Heart left ventricle (tissue), 16 donors: ENCODE results near the gene LGALS3BP. TPM values are rescaled to one million over a fixed set of nuclear protein-coding genes. Genes with fewer than 3 reads are reported as not detected.

Source experiments
- ATAC-seq, 4 donors: fragments of 200-7000 bp; cut with Tn5 transposase; one replicate each; pipeline ENCODE4 v1.9.1; 2020 to 2022; ENCODE audit warnings: moderate library complexity in 4 of 4, mild to moderate bottlenecking in 3 of 4, moderate number of reproducible peaks in 1 of 4
- DNase-seq, 5 donors: peaks; one replicate each; pipeline ENCODE4 v3.0.0-alpha.2; 2020
- H3K27ac ChIP-seq, 12 donors: fragments of 200-600 bp; sonication (generic) in 4 of 12; one replicate each; pipeline versions ENCODE4 v1.5.0 to v1.8.0; 2016 to 2022; ENCODE audit warnings: mild to moderate bottlenecking in 2 of 12
- H3K27me3 ChIP-seq, 9 donors: fragments of 200-600 bp; sonication (generic) in 2 of 9; one replicate each; pipeline versions ENCODE4 v1.5.1 to v1.8.0; 2016 to 2022; ENCODE audit warnings: mild to moderate bottlenecking in 3 of 9
- H3K36me3 ChIP-seq, 9 donors: fragments of 200-600 bp; sonication (generic) in 2 of 9; one replicate each; pipeline versions ENCODE4 v1.5.0 to v1.8.0; 2018 to 2022; ENCODE audit warnings: mild to moderate bottlenecking in 2 of 9
- H3K4me1 ChIP-seq, 12 donors: fragments of 200-600 bp; sonication (generic) in 4 of 12; one replicate each; pipeline versions ENCODE4 v1.5.0 to v1.8.0; 2016 to 2022; ENCODE audit warnings: mild to moderate bottlenecking in 3 of 12
- H3K4me3 ChIP-seq, 12 donors: fragments of 200-600 bp; sonication (generic) in 4 of 12; one replicate each; pipeline versions ENCODE4 v1.5.0 to v1.8.0; 2017 to 2022; ENCODE audit warnings: mild to moderate bottlenecking in 9 of 12, moderate library complexity in 4 of 12
- H3K9me3 ChIP-seq, 12 donors: fragments of 200-600 bp; sonication (generic) in 4 of 12; one replicate each; pipeline versions ENCODE4 v1.5.0 to v1.8.0; 2016 to 2022; ENCODE audit warnings: mild to moderate bottlenecking in 1 of 12
- POLR2A ChIP-seq, 2 donors: fragments of 450-650 bp; IDR thresholded peaks; one replicate each; pipeline ENCODE4 v1.6.1; 2017; ENCODE audit warnings: antibody characterized with exemption in 2 of 2, mild to moderate bottlenecking in 2 of 2, moderate library complexity in 2 of 2
- WGBS, 4 donors: extraction: QIAGEN DNeasy Blood & Tissue Kit in 2 of 4; methylation state at CpG; one replicate each; pipeline versions ENCODE4 v1.1.5 to v1.1.7; 2013 to 2018; 5-methylcytosine and 5-hydroxymethylcytosine counted together
- intact Hi-C, 10 donors: fragments of 100-400 bp; cut with DNase I; formaldehyde crosslinking; loops; one replicate each; pipeline versions ENCODE4 v1.11.1 to v1.14.2; 2022
- polyA plus RNA-seq, 2 donors: library from polyadenylated mRNA; stranded (reverse); fragments of 200-250 nt; gene quantifications; one replicate each; pipeline ENCODE4 v1.2.3, GENCODE V29; 2013
- total RNA-seq, 9 donors: library from RNA; depleted of rRNA in 2 of 9; stranded (reverse); fragments of >200 nt in 2 of 9; fragmentation: NEBNext Ultra II Directional in 3 of 9; extraction: Animal tissue kit (Norgen Biotek cat#: 25700) in 3 of 9; gene quantifications; one replicate each; pipeline versions ENCODE4 v1.1.0 to v1.2.4, GENCODE V29; 2016 to 2023
- TF ChIP-seq, protein P1 (sequence below), 12 donors: fragments of 200-600 bp; sonication (generic) in 4 of 12; IDR thresholded peaks; one replicate each; pipeline versions ENCODE4 v1.5.0 to v1.8.0; 2018 to 2022; ENCODE audit warnings: antibody characterized with exemption in 12 of 12, mild to moderate bottlenecking in 5 of 12
- donor health status: ischemic (EF 13 %, LVEDD 7.1; RV severe dilation, severe dysfunction).
- donor health status: healthy with polysubstance abuse.
- donor health status: DM: no; HTN: yes; CAD: no.
- donor health status: DM: no; HTN: no; CAD: no.
- donor health status: ischemic (EF 25% LVEDD 6.9; RV normal size, moderate dysfunction).
- donor health status: ischemic (EF 25% LVEDD 5.7; RV mildly dilated, moderate dysfunction).
- donor health status: healthy.
- donor health status: DM: yes; HTN: yes; CAD: no.
- donor health status: ischemic (EF 35%, LVEDD 5.7; RV mildly dilated, moderate dysfunction).
- donor health status: nonischemic (EF 11% LVEDD 7.7; RV severe dilation, severe dysfunction).
- donor health status: DM: yes; HTN: yes; CAD: no.
- donor health status: PGD.
- donor health status: ischemic (EF 29% LVEDD 5.4; RV normal size, mild dysfunction).
- donor health status: nonischemic (EF 23%, LVEDD 6.1; RV moderate dilation, normal function).

Gene LGALS3BP
- total and polyA plus RNA-seq, 11 donors = 178 to 1,343 (median 547) TPM

- WGBS, 4 donors = 26 to 56% (median 28%) methylated on average over 24 to 33 of the region's 33 CpGs
- Histone ChIP-seq H3K9me3 (no peaks in the 10 kb centered on the region), H3K27ac (peak overlapping the region; percentile 73 to 99 (median 93)), H3K4me1 (peaks cover 6 to 52% (median 38%) of the 10 kb centered on the region in 12 donors), H3K4me3 (peak overlapping the region; percentile 64 to 94 (median 77)), H3K27me3 (no peaks in the 10 kb centered on the region), H3K36me3 (peaks cover 0 to 4% (median 0%) of the 10 kb centered on the region in 9 donors)
- DNase-seq (peak; percentile 80 to 88 (median 85)), ATAC-seq (peak; percentile 20 to 75 (median 68))
- TF ChIP-seq, protein P1, sequence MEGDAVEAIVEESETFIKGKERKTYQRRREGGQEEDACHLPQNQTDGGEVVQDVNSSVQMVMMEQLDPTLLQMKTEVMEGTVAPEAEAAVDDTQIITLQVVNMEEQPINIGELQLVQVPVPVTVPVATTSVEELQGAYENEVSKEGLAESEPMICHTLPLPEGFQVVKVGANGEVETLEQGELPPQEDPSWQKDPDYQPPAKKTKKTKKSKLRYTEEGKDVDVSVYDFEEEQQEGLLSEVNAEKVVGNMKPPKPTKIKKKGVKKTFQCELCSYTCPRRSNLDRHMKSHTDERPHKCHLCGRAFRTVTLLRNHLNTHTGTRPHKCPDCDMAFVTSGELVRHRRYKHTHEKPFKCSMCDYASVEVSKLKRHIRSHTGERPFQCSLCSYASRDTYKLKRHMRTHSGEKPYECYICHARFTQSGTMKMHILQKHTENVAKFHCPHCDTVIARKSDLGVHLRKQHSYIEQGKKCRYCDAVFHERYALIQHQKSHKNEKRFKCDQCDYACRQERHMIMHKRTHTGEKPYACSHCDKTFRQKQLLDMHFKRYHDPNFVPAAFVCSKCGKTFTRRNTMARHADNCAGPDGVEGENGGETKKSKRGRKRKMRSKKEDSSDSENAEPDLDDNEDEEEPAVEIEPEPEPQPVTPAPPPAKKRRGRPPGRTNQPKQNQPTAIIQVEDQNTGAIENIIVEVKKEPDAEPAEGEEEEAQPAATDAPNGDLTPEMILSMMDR (IDR thresholded peaks at IDR 0.05) = no peak
- peak in 1 of 2 donors; percentile 18 for TF ChIP-seq POLR2A (IDR thresholded peaks at IDR 0.05)
- intact Hi-C loops = loop anchor here in 5 of 10 donors (2.0 to 10.0 kb wide), 6 partner anchors 41 to 61 kb away; partner anchors contain the start of gene LGALS3BP (in 1 of the 5)
Observed at GRCh38 chr17:78925662-78926555, 53.8 kb downstream of the LGALS3BP start.

DNA sequence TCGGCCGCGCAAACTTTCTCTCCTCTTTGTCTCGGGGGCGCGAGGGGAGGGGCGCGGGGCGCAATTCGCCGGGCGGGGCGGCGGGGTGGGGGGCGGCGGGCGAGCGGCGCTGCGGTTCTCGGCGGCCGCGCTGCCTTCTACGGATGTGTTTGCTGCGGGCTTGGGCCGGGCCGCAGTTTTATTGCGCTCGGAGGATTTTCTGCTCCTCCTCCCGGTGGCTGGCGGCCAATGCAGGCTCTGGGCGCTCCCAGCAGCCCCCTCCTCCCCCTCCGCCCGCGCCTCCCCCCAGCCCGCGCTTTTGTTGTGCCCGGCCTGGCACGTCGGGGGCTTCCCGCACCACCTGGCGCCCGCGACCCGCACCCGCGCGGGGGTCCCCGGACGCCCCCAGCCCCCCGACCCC lies 54.5 kb downstream of the LGALS3BP start, which contains the start of gene TIMP2:
Gene TIMP2 (minus strand): TSS at position 154 of the 400 bp plus-strand sequence. CDS start 299 bp downstream, outside the sequence.
- peaks cover 0 to 4% (median 0%) of the 10 kb centered on the region in 9 donors for H3K36me3 ChIP-seq
- 0 to 5% (median 1%) methylated on average over 4 to 52 of the region's 52 CpGs for WGBS, 4 donors
- intact Hi-C loops = loop anchor here in 5 of 10 donors (2.0 to 10.0 kb wide), 6 partner anchors 40 to 60 kb away; partner anchors contain the start of gene LGALS3BP (in 1 of the 5)
- DNase-seq (peak; percentile 89 to 95 (median 94)), ATAC-seq (peak in 3 of 4 donors; percentile 66 to 72 (median 72))
- peak within 1 kb of the TSS; percentile 73 to 99 (median 93) for H3K27ac ChIP-seq
- peaks cover 6 to 58% (median 43%) of the 10 kb centered on the region in 12 donors for H3K4me1 ChIP-seq
- no peaks in the 10 kb centered on the region for H3K27me3 ChIP-seq
- TF ChIP-seq, protein P1 (IDR thresholded peaks at IDR 0.05) = peak in 10 of 12 donors; percentile 23 to 52 (median 32)
- peak in 1 of 2 donors; percentile 43 for TF ChIP-seq POLR2A (IDR thresholded peaks at IDR 0.05)
- H3K9me3 ChIP-seq = no peaks in the 10 kb centered on the region
- peak within 1 kb of the TSS; percentile 69 to 94 (median 77) for H3K4me3 ChIP-seq

GRCh38 chr17:78924481-78925151 lies 55.1 kb downstream of the LGALS3BP start:
- TF ChIP-seq, protein P1 (IDR thresholded peaks at IDR 0.05) = no peak
- no peak for TF ChIP-seq POLR2A (IDR thresholded peaks at IDR 0.05)
- DNase-seq (peak in 3 of 5 donors; percentile 38 to 72 (median 43)), ATAC-seq (no peak)
- H3K36me3 ChIP-seq = peaks cover 0 to 4% (median 0%) of the 10 kb centered on the region in 9 donors
- intact Hi-C loops = loop anchor here (2.0 to 10.0 kb wide), 8 partner anchors 37 to 60 kb away; partner anchors contain the start of gene LGALS3BP (in 1 of the 10)
- 0 to 1% (median 1%) methylated on average over 16 to 64 of the region's 64 CpGs for whole genome bisulfite sequencing, 4 donors
- H3K27me3 ChIP-seq = no peaks in the 10 kb centered on the region
- H3K4me1 ChIP-seq = peaks cover 6 to 58% (median 46%) of the 10 kb centered on the region in 12 donors
- H3K27ac ChIP-seq = peak overlapping the region; percentile 50 to 99 (median 91)
- no peaks in the 10 kb centered on the region for H3K9me3 ChIP-seq
- peak overlapping the region; percentile 69 to 94 (median 77) for H3K4me3 ChIP-seq
